DMS153 (cell line): Measurements from ENCODE around the gene LTBP1.

ENCODE experiments used
- DNase-seq: peaks from one replicate; lab custom pipeline; 2025; lab: John Stamatoyannopoulos, UW

LTBP1 gene

GRCh38 chr2:33008716-33009115 is 62.0 kb downstream of the LTBP1 start:
- DNase-seq: no peak

- DNase-seq: no peak
Observed at GRCh38 chr2:33009249-33009648, 62.5 kb downstream of the LTBP1 start.

DNA sequence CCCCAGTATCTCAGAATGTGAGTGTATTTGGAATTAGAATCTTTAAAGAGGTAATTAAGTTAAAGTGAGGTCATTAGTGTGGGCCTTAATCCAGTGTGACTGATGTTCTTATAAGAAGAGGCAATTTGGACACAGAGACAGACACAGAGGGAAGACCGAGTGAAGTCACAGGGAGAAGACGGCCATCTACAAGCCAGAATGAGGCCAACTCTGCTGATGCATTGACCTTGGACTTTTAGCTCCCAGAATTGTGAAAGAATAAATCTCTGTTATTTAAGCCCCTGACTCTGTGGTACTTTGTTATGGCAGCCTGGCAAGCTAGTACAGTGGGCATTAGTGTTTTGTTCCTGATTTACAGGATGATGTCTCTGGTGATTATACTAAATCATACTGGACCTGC is 64.6 kb downstream of the LTBP1 start:
- no peak for DNase-seq

- no peak for DNase-seq
Observed at GRCh38 chr2:33011941-33012340, 65.2 kb downstream of the LTBP1 start.

- DNase-seq: no peak
Observed at GRCh38 chr2:33013684-33014110, 66.9 kb downstream of the LTBP1 start.

DNA sequence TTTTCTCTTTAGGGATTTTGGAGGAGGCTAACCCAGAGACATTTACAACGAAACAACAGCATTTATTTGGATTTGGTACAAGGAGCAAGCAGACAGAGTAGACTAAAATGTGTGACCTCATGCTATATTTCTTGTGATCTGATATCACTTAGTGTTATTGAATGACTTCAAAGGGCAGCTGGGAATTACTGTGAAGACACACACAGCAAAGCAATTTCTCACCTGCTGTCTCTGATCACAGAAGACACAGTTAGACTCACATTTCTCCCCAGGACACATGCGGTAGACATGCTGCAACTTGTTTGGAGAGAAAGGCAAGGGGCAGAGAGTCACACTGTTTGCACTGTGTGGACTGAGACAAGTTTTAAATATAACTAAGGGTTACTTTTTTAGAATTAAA is 67.5 kb downstream of the LTBP1 start:
- DNase-seq: no peak

GRCh38 chr2:33015421-33016142 is 68.8 kb downstream of the LTBP1 start:
- no peak for DNase-seq

DNA sequence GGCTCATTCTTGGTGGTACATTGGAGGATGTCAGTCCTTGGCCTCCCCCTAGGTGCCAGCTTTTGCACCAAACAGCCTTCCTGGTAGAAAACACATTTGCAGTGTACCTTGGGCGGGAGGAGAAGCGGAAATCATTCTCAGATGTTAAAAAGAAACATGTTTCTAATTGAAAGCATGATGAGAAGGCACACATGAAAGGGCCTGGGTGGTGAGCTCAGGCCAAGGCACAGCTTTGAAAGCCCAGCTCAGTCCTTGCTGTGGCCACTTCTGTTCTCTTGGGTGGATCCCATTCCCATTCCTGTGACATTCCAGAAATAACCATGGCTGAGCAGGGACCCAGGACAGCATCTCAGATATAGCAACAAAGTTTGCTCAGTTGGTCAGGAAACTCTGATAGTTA is 71.5 kb downstream of the LTBP1 start:
- DNase-seq: no peak

DNA sequence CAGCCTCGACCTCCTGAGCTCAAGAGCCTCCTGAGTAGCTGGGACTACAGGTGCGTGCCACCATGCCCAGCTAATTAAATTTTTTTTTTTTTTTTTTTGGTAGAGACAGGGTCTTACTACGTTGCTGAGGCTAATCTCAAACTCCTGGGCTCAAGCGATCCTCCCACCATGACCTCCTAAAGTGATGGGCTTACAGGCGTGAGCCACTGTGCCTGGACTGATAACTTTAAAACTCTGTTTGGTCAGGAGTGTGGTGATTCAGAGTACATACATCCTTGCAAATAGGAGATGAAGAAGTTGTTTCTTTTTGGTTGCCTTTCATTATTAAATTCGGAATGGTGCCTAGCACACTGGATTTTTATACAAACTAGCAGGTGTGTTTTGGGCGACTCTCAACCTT is 73.0 kb downstream of the LTBP1 start:
- no peak for DNase-seq

DNA sequence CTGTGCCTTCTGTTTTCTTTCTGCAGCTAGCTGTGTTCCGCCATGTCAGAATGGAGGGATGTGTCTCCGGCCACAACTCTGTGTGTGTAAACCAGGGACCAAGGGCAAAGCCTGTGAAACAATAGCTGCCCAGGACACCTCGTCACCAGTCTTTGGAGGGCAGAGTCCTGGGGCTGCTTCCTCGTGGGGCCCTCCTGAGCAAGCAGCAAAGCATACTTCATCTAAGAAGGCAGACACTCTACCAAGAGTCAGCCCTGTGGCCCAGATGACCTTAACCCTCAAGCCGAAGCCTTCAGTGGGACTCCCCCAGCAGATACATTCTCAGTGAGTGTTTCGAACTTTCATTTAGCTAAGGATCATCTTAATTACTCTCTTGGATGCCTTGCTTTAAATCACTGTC is 74.1 kb downstream of the LTBP1 start:
- DNase-seq: no peak

GRCh38 chr2:33021542-33022227 is 74.9 kb downstream of the LTBP1 start:
- DNase-seq: no peak

DNA sequence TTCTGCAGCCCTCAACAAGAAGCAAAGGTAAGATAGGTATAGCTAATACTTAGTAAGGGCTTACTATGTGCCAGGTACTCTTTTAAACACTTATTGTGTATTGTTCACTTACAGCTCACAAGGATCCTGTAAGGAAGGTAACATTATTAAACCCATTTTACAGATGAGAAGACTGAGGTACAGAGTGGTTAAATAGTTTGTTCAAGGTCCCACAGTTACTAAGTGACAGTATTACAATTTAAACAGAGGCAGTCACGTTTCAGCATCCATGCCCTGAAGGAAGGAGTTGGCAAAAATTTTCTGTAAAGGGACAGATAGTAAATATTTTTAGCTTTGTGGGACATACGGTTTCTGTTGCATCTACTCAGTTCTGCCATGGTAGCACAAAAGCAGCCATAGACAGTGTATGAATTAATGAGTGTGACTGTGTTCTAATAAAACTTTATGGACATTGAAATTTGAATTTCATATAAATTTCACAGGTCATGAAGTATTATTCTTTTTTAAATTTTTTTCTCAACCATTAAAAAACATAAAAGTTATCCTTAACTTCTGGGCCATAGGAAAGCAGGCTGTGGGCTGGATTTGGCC is 75.7 kb downstream of the LTBP1 start:
- DNase-seq: no peak

DNA sequence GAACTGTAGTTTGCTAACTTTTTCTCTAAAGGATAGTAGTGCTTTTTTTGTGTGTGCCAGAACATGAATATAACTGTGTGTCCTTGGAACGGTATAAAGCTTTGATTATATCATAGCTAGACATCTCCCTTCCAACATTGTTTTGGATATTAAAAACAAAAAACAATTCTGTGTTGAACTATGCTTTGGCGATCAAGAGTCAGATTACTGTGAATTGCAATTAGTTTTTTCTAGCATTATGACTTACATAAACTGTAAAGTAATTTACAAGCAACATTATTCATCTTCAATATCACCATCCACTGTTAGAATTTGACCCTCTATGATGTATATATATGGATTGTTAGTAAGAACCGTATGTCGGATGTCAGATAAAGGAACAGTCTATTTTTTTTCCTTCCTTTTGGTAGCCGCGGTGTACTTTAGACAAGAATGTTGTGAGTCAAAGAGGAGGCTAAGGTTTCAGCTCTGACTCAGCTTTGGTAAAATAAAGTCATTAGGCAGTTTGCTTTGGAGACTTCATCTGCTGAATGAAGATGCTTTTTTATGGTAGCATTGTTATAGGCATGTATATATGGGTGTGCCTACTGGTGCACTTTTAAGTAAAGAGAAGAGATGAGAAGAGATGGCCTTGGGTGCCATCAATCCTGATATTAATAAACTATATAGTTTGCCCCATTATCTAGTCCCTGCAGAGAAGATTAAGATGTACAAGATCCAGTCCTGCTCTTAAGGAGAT is 76.4 kb downstream of the LTBP1 start:
- DNase-seq: no peak

DNA sequence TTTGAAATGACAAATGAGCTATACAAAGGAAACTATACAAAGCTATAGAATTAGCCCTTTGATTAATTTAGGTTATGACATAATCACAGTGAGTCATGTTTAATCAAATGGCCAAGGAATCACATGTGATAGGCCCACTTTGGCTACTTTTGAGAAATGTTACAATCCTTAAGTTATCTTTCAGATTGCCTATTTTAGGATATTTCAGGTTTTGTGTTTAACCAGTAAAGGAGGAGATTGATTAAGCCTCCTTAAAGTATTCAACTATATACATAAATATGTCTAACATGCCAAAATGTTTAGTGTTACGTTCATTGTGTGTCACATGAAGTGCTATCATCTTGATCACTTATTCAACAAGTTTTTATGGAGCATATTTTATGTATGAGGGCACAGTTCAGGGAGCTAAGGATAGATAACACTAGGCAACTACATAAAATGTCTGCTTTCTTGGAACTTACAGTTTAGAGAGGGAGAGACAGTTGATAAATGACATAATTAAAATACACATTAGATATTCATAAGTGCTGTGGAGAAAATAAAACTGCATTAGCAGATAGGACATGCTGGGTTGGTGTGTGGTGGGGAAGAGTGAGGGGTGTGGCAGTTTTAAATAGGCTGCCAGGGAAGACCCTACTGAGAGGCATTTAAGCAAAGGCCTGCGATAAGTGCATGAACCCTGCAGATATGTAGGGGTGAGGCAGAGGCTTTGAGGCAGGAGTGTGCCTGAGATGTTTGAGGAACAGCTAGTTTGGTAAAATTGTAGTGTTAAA is 77.2 kb downstream of the LTBP1 start:
- DNase-seq: no peak

DNA sequence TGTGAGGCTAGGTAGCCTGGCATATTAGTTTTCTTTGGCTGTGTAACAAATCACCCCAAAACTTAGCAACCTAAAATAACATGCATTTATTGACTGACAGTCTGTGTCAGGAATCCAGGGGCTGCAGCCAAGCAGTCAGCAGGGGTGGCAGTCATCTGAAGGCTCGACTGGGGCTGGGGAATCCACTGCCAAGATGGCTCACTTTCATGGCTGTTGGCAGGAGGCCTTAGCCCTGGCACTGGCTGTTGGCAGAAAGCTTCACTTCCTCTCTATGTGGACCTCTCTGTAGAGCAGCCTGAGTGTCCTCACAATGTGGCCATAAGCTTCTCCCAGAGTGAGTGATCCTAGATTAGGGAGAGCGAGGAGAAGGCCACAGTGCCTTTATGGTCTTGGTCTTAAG is 78.0 kb downstream of the LTBP1 start:
- DNase-seq: no peak

GRCh38 chr2:33029459-33029858 is 82.7 kb downstream of the LTBP1 start:
- no peak for DNase-seq

- no peak for DNase-seq
Observed at GRCh38 chr2:33029926-33030325, 83.2 kb downstream of the LTBP1 start.

- no peak for DNase-seq
Observed at GRCh38 chr2:33030326-33030725, 83.6 kb downstream of the LTBP1 start.

DNA sequence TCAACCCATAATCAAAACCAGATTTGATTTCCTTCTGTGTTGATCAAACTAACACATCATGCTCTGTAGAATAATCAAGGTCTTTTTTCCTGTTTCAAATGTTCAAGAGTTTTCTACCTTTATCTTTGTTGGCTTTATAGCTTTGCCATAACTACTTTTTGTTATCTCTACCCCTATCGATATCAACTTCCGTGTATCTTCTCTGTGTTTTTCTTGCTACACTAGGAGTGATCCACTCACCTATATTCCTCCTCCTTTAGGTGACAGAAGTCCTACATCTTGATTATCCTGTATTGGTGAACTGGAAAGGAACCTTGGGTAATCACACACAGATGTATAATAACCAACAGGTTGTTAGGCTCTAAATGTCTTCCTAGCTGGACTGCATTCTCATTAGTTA is 85.5 kb downstream of the LTBP1 start:
- DNase-seq: no peak

DNA sequence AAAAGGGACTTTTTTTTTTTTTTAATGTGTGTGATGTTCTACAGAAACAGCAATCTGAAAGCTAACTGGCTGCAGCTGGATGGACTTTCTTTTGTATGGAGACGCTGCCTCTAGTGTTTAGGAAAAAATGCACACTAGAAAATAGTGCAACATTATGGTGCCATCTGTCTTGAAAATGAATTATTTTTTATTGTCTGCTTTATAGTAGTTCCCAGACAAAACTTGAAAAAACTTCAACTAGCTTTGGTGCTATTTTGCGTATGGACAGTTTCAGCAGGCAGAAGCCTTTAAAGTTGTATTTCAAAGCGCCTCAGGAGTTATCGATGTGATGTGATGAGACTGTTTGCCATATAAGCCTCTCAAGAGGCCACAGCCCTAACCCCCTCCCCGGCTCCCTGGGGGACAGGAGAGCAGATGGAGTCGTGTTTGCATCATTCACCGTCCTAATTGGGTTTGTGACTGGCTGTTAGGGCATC is 86.9 kb downstream of the LTBP1 start:
- no peak for DNase-seq

DNA sequence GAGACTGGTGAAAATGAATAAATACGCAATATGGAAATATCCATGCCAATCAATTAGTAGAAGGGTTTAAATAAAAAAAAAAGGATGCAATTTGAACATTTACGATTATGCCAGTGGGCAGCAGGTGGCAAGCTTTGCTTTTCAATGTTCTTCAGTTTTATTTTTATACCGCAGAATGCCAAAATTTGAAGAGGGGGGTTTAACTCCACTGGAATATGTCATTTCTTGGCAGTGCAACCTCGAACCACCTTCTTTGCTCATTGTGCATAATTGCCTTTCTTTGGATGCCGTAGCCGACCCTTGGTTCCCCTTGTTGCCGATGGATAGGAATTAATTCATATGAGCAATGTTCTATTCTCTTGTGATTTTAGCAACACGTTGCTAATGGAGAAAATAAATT is 88.0 kb downstream of the LTBP1 start:
- no peak for DNase-seq

GRCh38 chr2:33038230-33038629 is 91.5 kb downstream of the LTBP1 start:
- no peak for DNase-seq
